ENCODE results near the gene MBOAT2.
"Not testable (repeated sequence)": the region's sequence is repeated elsewhere in the genome, so short reads cannot be mapped to it uniquely, and the experiment has no call there.

DNA sequence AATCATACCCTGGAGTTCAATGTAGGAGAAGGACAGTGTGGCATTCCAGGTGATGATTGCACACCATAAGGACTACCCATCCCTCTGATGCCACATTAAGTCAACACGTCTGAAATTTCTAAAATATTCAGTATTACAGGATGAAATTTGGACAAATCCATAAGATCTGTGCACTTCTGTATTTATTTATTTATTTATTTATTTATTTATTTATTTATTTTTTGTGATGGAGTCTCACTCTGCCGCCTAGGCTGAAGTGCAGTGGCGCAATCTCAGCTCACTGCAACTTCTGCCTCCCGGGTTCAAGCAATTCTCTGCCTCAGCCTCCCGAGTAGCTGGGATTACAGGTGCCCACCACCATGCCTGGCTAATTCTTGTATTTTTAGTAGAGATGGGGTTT is 48.0 kb upstream of the MBOAT2 start:
- TF ChIP-seq, protein P1, sequence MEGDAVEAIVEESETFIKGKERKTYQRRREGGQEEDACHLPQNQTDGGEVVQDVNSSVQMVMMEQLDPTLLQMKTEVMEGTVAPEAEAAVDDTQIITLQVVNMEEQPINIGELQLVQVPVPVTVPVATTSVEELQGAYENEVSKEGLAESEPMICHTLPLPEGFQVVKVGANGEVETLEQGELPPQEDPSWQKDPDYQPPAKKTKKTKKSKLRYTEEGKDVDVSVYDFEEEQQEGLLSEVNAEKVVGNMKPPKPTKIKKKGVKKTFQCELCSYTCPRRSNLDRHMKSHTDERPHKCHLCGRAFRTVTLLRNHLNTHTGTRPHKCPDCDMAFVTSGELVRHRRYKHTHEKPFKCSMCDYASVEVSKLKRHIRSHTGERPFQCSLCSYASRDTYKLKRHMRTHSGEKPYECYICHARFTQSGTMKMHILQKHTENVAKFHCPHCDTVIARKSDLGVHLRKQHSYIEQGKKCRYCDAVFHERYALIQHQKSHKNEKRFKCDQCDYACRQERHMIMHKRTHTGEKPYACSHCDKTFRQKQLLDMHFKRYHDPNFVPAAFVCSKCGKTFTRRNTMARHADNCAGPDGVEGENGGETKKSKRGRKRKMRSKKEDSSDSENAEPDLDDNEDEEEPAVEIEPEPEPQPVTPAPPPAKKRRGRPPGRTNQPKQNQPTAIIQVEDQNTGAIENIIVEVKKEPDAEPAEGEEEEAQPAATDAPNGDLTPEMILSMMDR (IDR thresholded peaks at IDR 0.05), result not testable (repeated sequence)
- TF ChIP-seq POLR2A (IDR thresholded peaks at IDR 0.05), result not testable (repeated sequence)
